OCI-LY7 (cell line): ENCODE measurements around the gene NF2. TPM values are rescaled to one million over a fixed set of nuclear protein-coding genes. Genes with fewer than 3 reads are reported as not detected.

ENCODE experiments used
- BruUV-seq: library from RNA; stranded (reverse); fragments of 400-500 nt; replicated peaks from 2 replicates; lab custom pipeline; 2021; lab: Mats Ljungman, UMichigan
- CTCF ChIA-PET: fragments of 300-600 bp; sonication (Branson Sonifier 250); formaldehyde crosslinking; loops from one replicate; lab custom pipeline; 2022; ENCODE audit warnings: antibody characterized with exemption; ENCODE audit not compliant: unreplicated experiment; lab: Charles Lee
- POLR2A ChIA-PET: fragments of 300-600 bp; sonication (Branson Sonifier 250); formaldehyde crosslinking; loops from one replicate; lab custom pipeline; 2022; ENCODE audit warnings: antibody characterized with exemption; lab: Charles Lee
- DNase-seq: peaks from one replicate; pipeline ENCODE4 v3.0.0-alpha.2; 2015; ENCODE audit warnings: low spot score
- H2AFZ ChIP-seq: fragments of 200-600 bp; sonication (generic), shearing (Covaris generic); 2 replicates; pipeline ENCODE4 v1.6.1; 2014; ENCODE audit warnings: mild to moderate bottlenecking, antibody characterized with exemption, low read length, moderate library complexity
- H3K27ac ChIP-seq: fragments of 200-600 bp; sonication (generic); 2 replicates; pipeline ENCODE4 v1.5.1; 2014; ENCODE audit warnings: mixed run types, low read depth, mild to moderate bottlenecking, moderate library complexity, low read length, inconsistent platforms; ENCODE audit not compliant: poor library complexity, severe bottlenecking
- H3K36me3 ChIP-seq: fragments of 200-600 bp; sonication (generic); 2 replicates; pipeline ENCODE4 v1.6.1; 2014; ENCODE audit warnings: mild to moderate bottlenecking, antibody characterized with exemption, low read length, moderate library complexity, mixed read lengths; ENCODE audit not compliant: insufficient read depth
- H3K4me1 ChIP-seq: fragments of 200-600 bp; sonication (generic); 2 replicates; pipeline ENCODE4 v1.5.1; 2014; ENCODE audit warnings: mild to moderate bottlenecking, low read length; ENCODE audit not compliant: insufficient read depth, poor library complexity, severe bottlenecking
- H3K4me2 ChIP-seq: fragments of 200-600 bp; sonication (generic); 2 replicates; pipeline ENCODE4 v1.6.1; 2014; ENCODE audit warnings: mild to moderate bottlenecking, low read length
- H3K4me3 ChIP-seq: fragments of 200-600 bp; sonication (generic); 2 replicates; pipeline ENCODE4 v1.5.1; 2014; ENCODE audit warnings: mild to moderate bottlenecking, low read depth, low read length; ENCODE audit not compliant: poor library complexity, severe bottlenecking
- H3K79me2 ChIP-seq: fragments of 200-600 bp; sonication (generic); 2 replicates; pipeline ENCODE4 v1.6.1; 2016; ENCODE audit warnings: low read depth, mild to moderate bottlenecking, low read length, moderate library complexity, mixed read lengths; ENCODE audit not compliant: insufficient read depth
- H3K9me2 ChIP-seq: fragments of 200-600 bp; sonication (generic); 2 replicates; pipeline ENCODE4 v1.6.1; 2016; ENCODE audit warnings: mild to moderate bottlenecking, low read length, mixed read lengths; ENCODE audit not compliant: insufficient read depth
- H3K9me3 ChIP-seq: fragments of 200-600 bp; sonication (generic); 2 replicates; pipeline ENCODE4 v1.6.1; 2014; ENCODE audit warnings: mild to moderate bottlenecking, mixed run types, low read length, mixed read lengths
- H4K20me1 ChIP-seq: fragments of 200-600 bp; sonication (generic); 2 replicates; pipeline ENCODE4 v1.6.1; 2014; ENCODE audit warnings: mild to moderate bottlenecking, antibody characterized with exemption, low read length, moderate library complexity, mixed read lengths; ENCODE audit not compliant: insufficient read depth
- EZH2phosphoT487 ChIP-seq: fragments of 200-600 bp; sonication (generic); IDR thresholded peaks from 2 replicates; pipeline ENCODE4 v1.6.1; 2018; ENCODE audit warnings: low read depth, borderline replicate concordance, mild to moderate bottlenecking, mixed run types, antibody characterized with exemption, low read length, moderate library complexity, mixed read lengths
- intact Hi-C: fragments of 100-400 bp; cut with micrococcal nuclease; formaldehyde crosslinking; loops from one replicate; pipeline ENCODE4 v1.10.0; 2022; ENCODE audit not compliant: unreplicated experiment
- total RNA-seq, 2 experiments: library from RNA; depleted of rRNA in 1 of 2; stranded (reverse); fragments of >200 nt in 1 of 2; shearing (Covaris generic) in 1 of 2; gene quantifications; 2 replicates each; pipeline ENCODE4 v1.2.3, GENCODE V29; 2014 to 2022
- TF ChIP-seq, protein P1 (sequence below): fragments of 200-600 bp; sonication (generic); conservative IDR thresholded peaks from 2 replicates; pipeline ENCODE4 v1.5.1; 2014; ENCODE audit warnings: mild to moderate bottlenecking, antibody characterized with exemption, low read length, moderate library complexity, mixed read lengths

NF2 gene
- total RNA-seq, 2 experiments from 2014 or later = 22.2 to 34.8 TPM

DNA sequence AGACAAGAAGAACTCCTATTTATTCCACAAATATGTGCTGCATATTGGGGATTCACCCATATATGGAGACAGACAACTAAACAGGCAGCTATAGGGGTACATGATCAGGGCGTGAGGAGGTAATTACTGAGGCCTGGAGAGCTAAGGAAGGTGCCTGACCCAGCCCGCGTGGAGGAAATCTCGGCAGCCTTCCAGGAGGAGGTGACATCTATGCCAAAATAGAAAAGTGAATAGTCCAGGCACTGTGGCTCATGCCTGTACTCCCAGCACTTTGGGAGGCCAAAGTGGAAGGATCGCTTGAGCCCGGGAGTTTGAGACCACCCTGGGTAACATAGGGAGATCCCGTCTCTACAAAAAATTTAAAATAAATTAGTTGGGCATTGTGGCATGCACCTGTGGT is 36.1 kb upstream of the NF2 start:
- TF ChIP-seq, protein P1, sequence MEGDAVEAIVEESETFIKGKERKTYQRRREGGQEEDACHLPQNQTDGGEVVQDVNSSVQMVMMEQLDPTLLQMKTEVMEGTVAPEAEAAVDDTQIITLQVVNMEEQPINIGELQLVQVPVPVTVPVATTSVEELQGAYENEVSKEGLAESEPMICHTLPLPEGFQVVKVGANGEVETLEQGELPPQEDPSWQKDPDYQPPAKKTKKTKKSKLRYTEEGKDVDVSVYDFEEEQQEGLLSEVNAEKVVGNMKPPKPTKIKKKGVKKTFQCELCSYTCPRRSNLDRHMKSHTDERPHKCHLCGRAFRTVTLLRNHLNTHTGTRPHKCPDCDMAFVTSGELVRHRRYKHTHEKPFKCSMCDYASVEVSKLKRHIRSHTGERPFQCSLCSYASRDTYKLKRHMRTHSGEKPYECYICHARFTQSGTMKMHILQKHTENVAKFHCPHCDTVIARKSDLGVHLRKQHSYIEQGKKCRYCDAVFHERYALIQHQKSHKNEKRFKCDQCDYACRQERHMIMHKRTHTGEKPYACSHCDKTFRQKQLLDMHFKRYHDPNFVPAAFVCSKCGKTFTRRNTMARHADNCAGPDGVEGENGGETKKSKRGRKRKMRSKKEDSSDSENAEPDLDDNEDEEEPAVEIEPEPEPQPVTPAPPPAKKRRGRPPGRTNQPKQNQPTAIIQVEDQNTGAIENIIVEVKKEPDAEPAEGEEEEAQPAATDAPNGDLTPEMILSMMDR = no peak
- BruUV-seq = no TSS peak
- CTCF ChIA-PET = no interaction called here
- Histone ChIP-seq H3K4me2 (no peak overlapping the region), H4K20me1 (no peaks in the 10 kb centered on the region), H3K4me3 (no peak overlapping the region), H3K9me2 (no peaks in the 10 kb centered on the region), H3K79me2 (no peaks in the 10 kb centered on the region), H3K36me3 (peaks cover 5% of the 10 kb centered on the region; the same call in 1 of the 2 replicates), H3K27ac (no peak overlapping the region), H3K9me3 (no peaks in the 10 kb centered on the region), H3K4me1 (no peaks in the 10 kb centered on the region), H2AFZ (no peak overlapping the region)
- intact Hi-C loops = no loop called here
- DNase-seq = no peak
- POLR2A ChIA-PET = no interaction called here

DNA sequence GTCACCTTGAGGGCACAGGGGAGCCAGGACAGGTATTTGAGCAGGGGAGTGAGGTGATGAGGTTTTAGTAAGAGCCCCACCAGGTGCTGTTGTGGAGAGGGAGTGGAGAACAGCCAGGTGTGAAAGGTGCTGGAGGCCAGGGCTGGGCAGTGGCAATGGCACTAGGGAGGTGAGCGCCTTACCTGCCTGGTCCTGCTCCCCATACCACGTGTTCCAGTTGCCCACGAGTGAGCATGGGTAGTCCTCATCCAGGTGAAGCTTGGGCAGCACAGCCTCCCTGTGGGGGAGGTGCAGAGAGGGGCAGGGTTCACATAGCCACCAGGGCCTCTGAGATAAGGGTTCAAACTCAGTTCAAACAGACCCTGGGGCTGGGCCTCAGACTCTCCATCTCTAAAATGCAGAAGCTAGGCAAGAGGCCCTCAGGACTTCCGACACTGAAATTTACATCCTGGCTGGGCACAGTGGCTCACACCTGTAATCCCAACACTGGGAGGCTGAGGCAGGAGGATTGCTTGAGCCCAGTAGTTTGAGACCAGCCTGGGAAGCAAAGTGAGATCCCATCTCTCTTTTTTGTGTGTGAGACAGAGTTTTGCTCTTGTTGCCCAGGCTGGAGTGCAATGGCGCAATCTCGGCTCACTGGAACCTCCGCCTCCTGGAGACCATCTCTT is 34.3 kb upstream of the NF2 start:
- no peak for DNase-seq
- Histone ChIP-seq H3K27ac (no peak overlapping the region), H2AFZ (no peak overlapping the region), H3K4me3 (no peak overlapping the region), H3K9me3 (no peaks in the 10 kb centered on the region), H3K36me3 (peaks cover 5% of the 10 kb centered on the region; the same call in 1 of the 2 replicates), H3K4me2 (no peak overlapping the region), H3K9me2 (no peaks in the 10 kb centered on the region), H3K4me1 (no peaks in the 10 kb centered on the region), H3K79me2 (no peaks in the 10 kb centered on the region), H4K20me1 (no peaks in the 10 kb centered on the region)
- BruUV-seq = no TSS peak
- no peak for TF ChIP-seq EZH2phosphoT487
- TF ChIP-seq, protein P1 = no peak
- POLR2A ChIA-PET = no interaction called here
- intact Hi-C loops = no loop called here
- CTCF ChIA-PET = no interaction called here

DNA sequence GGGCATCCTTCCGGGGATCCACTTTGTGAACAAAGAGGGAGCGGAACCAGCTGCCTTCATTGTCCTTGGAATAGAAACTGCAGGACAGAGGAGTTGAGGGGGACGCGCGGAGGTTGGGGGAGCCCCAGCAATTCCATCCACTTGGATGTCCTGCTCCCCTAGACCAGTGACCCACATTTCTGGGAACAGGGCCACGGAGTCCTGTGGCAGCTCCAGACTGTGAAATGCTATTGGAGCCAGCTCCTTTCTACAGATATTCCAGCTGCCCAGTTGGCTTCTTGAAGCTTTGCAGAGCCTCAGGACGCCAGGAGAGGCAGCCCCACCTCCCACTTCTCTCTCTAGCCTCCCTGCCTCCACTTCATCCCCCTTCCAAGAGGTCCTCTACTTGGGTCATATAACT is 33.0 kb upstream of the NF2 start:
- TF ChIP-seq, protein P1 = no peak
- no peak for DNase-seq
- no peak overlapping the region for H3K4me3 ChIP-seq
- H2AFZ ChIP-seq = no peak overlapping the region
- H3K9me2 ChIP-seq = no peaks in the 10 kb centered on the region
- H3K27ac ChIP-seq = no peak overlapping the region
- no peaks in the 10 kb centered on the region for H3K79me2 ChIP-seq
- H3K36me3 ChIP-seq = peaks cover 5% of the 10 kb centered on the region; the same call in 1 of the 2 replicates
- CTCF ChIA-PET = no interaction called here
- no TSS peak for BruUV-seq
- POLR2A ChIA-PET = interaction anchor here (1.1 to 1.3 kb wide), 2 partner anchors 17 to 27 kb away, joined by 3 to 4 read pairs; partner anchors contain the start of gene THOC5
- intact Hi-C loops = no loop called here
- H3K9me3 ChIP-seq = no peaks in the 10 kb centered on the region
- H4K20me1 ChIP-seq = no peaks in the 10 kb centered on the region
- H3K4me2 ChIP-seq = no peak overlapping the region
- H3K4me1 ChIP-seq = no peaks in the 10 kb centered on the region
